HL-60/S4 (cell line): ENCODE measurements around the gene CAMKK1.

Experiments
- in situ Hi-C: fragments of 300-500 bp; cut with MboI; formaldehyde crosslinking; loops from 2 replicates; pipeline ENCODE4 v1.14.3; 2022; ENCODE audit warnings: low sequenced_read_pairs

Gene CAMKK1

DNA sequence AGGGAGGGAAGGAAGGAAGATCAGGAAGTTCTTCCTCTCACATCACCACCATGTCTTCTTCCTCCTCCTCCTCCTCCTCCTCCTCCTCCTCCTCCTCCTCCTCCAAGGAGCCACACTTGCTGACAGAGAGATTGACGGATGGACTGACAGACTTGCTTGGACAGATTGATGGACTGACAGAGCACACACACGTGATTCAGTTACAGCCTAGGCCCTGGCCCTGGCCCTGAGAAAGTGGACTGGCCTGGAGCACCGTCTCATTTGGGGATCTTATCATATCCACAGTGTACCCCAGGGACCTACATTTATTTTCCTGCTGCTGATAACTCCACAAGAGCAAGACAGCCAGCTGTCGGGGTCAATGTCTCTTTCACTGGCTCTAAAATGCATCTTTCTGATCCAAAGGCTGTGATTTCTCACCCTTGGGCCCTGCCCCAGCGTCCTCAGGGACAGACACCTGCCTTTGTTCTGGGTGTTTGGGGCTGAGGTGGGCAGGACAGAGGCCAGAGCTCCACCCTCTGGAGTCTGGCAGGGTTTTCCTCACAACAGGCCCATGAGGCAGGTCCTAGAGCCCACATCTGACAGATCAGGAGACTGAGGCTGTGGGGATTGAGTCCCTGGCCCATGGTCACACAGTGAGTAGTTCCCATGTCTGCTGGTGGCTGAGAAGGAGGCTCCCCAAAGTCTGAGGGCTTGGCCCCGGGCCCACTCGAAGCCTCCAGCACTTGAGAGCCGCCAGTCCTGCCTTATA is 25.7 kb upstream of the CAMKK1 start:
- in situ Hi-C loops = no loop called here

DNA sequence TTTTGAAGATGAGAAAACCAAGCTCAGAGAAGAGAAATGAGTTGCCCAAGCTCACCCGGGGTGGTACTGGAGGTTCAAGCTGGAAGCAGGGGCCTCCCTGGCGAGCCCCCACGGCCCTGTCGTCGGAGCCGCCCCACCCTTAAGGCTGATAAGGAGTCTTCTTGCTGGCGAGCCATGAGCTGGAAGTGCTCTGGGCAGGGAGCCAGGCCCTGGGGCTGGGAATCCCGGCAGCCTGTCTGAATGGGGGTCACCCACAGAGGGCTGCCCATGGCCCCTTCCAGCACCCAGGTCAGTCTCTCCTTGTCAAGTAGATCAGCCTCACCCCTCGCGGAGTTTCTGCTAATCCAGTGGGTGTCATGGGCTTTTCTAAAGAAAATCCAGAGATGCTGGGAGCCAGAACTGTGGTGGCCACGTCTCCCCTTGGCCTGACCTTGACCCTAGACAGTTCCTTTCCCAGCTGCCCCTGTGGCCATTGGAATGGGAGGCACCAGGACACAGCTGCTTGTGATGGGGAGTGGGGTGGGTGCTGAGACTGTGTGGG is 24.6 kb upstream of the CAMKK1 start:
- in situ Hi-C loops = no loop called here

- in situ Hi-C loops = no loop called here
These were observed 24.0 kb upstream of the CAMKK1 start for GRCh38 chr17:3916825-3917224.

DNA sequence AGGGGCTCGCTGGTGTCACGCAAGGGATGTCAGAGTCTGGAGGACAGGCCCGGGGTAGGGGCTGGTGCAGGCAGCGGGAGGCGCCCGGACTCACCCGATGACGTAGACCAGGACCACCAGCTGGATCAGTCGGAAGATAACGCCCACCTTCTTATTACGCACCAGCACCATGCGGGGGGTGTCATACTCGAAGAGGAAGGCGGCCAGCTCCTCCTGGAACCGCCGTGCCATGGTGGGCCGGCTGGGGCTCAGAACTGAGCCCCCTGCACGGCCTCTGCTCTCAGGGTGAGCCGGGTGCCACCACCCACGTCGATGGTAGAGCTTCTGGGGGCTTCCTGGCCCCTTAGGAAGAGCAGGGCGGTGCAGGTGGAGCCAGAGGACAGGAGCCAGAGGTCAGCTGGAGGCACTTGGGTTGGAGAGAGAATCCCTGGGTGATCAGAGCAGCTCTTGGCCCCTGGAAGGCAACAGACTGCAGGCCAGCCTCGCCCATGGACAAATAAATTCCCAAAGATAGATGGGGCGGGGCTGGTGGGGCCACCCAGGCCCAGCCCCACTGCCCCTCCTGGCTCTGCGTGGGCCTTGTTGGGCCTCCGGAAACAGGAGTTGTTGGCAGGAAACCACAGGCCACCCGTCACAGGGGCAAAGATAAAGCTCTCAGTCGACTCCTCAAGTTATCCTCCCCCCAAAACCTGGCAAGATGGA is 23.3 kb upstream of the CAMKK1 start, which contains the start of gene P2RX1:
Gene P2RX1 (minus strand): TSS at position 471 of the 702 bp plus-strand sequence. CDS start 240 bp downstream, at position 231.
- in situ Hi-C loops = no loop called here

GRCh38 chr17:3915581-3915994 is 22.7 kb upstream of the CAMKK1 start:
- in situ Hi-C loops = no loop called here

- in situ Hi-C loops = no loop called here
These were observed 21.4 kb upstream of the CAMKK1 start for GRCh38 chr17:3914312-3914670.

- in situ Hi-C loops = no loop called here
These were observed 20.9 kb upstream of the CAMKK1 start for GRCh38 chr17:3913531-3914311.

DNA sequence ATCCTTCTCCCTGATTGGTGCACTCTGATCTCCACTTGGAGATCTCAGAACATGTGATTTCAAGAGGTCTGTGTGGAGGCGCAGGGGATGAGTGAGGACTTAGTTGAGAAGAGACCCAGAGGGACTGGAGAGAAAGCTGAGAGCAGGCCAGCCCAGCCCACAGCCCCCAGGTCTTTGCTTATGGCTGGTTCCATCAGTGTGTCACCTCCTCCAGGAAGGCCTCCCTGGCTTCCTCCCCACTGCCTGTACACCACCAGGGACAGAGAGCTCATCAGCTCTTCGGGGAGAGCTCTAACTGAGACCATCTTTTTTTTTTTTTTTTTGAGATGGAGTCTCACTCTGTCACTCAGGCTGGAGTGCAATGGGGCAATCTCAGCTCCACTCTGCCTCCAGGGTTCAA is 20.0 kb upstream of the CAMKK1 start:
- in situ Hi-C loops = no loop called here

DNA sequence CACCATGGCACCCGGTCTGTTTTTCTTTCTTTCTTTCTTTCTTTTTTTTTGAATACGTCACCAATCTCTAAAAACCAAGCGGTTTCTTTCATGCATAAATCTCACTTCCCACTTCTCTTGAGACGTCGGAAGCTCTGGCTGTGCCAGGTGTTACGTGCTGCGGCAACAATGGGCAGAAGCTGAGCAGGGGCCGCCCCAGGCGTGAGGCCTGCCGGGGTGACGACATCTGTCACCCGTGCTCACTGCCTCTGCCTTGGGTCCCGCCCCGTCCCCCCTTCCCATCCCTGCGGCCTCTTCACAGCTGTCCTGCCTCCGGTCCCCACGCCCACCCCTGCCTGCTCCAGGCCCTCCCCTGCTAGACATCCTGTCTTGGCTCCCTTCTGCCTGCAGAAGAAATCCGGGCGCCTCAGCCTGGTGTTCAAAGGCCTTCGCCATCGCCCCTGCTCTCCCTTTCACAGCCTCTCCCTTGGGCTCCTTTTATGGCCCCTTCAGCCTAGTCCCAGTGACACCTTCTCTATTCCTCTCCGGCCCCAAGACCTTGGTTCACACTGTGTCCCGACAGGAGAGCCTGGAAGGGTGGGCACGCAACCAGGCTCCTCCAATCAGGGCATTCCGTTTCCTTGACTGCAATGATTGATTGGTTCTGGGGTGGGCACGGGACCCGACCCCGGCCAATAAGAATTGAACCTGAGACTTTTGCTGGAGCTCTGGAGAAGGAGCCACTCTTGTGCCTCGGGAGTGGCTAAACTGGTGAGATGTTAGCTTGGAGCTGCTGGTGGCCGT is 18.6 kb upstream of the CAMKK1 start:
- in situ Hi-C loops = no loop called here

DNA sequence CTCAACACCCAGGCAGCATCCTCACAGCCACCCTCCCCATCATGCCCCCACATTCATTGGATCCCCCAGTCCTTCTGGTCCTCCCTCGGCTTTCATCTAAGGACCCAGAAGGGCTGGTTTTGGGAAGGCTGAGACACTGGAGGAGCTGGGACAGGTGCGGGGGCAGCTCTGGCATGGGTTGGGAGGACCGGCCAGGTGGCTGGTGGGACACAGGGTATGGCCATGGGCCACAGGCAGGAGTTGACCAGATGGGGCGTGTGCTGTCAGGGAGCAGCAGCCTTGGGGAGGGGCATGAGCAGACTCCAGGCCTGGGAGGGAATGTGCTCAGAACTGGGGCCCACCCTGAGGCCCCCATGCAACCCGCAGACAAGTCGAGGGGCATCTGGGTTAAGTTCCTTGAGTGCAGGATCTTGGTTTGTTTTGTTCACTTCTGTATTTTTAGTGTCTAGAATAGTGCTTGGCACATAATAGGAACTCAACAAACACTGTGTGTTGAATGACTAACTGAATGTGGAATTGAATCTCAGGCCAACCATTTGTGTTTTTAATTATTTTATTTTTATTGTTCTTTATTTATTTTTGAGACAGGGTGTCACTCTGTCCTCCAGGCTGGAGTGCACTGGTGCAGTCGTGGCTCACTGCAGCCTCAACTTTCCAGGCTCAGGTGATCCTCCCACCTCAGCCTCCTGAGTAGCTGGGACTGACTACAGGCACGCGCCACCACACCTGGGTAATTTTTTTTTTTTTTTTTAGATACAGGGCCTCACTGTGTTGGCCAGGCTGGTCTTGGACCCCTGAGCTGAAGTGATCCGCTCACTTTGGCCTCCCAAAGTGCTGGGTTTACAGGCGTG is 17.8 kb upstream of the CAMKK1 start:
- in situ Hi-C loops = no loop called here

- in situ Hi-C loops = no loop called here
These were observed 16.4 kb upstream of the CAMKK1 start for GRCh38 chr17:3909257-3909656.

DNA sequence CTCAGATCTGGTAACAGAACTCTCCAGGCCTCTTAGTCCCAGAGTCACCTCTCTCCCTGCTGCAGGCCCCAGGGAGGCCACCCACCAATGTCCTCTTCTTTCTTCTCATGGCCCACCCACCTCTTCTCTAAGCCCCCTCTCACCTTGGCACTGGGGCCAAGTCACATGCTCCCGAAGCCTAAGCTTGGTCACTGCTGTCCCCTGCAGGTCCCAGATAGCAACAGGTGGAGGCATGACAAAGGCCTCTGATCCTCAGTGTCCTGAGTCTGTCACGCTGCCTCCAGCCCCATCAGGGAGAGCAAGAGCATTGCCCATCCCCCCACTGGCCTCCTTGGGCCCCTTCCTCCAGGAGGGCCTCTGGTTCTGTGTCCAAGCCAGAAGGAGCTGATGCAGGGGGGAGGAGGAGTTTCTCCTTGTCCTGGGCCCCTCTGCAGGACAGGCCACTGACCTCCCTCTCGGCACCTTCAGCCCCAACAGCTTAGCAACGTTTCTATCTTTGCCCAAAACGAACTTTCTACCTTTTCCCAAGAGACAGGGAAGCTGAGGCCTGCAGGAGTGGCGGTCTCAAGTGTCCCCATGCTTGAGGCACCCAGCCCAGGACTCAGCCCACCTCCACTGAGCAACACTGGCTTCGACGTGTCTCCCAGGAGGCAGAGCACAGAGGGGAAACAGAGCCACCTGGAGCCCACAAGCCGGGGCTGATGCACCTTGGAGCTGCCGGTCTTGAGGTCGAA is 14.8 kb upstream of the CAMKK1 start:
- in situ Hi-C loops = no loop called here

DNA sequence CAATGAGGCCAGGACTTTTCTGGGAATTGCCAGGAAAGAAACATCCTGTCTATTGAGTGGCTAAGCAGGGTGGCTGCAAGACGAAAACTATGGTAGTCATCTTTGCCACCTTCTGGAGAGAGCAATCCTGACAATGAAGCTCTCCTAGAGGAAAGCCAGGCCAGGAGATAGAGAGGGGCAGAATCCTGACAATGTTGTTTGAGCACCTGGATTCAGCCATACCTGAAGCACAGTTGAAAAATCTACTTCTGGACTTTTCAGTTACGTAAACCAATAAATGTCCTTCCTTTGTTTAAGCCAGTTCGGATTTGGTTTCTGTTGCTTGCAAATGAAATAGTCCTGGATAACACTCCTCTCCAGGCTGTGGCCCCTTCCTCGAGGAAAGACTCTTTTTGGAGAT is 14.0 kb upstream of the CAMKK1 start:
- in situ Hi-C loops = no loop called here

- in situ Hi-C loops = no loop called here
These were observed 12.2 kb upstream of the CAMKK1 start for GRCh38 chr17:3905017-3905520.

- in situ Hi-C loops = no loop called here
These were observed 11.6 kb upstream of the CAMKK1 start for GRCh38 chr17:3904501-3904900.

- in situ Hi-C loops = no loop called here
These were observed 11.0 kb upstream of the CAMKK1 start for GRCh38 chr17:3903881-3904290.

DNA sequence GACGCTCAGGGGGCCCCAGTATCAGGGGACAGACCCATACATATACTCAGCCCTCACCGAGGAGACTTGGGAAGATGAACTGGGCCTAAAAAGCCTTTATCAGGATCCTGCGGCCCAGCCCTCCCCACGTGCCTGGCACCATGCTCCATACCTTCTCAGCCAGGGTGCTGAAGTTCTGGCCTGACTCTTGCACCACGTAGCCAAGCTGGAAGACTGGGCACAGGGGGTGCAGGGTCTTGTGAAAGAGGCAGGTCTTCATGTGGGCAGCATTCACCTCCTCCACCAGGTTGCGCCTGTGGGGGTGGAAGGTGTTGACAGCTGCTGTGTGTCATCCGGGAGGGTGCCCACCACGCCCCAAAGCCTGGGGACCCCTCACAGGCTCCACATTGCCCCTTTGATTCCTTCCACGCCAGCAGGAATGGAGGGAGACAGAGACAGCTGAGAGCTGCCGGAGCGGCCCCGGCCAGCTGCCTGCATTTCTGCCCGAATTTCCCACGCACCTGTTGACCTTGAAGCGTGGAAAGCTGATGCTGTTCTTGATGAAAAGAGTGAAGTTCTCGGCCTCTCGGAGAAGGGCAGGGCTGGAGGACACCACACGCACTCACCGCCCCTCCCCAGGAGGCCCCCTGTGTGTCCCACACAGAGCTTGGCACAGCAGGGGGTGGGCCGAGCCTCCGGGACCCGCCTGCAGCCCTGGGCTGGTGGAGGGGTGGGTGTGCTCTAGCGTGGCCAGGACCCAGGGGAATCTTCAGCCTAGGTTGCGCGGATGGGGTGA is 10.4 kb upstream of the CAMKK1 start:
- in situ Hi-C loops = no loop called here

GRCh38 chr17:3900646-3901045 is 7.8 kb upstream of the CAMKK1 start:
- in situ Hi-C loops = no loop called here
